H4 (cell line): ENCODE data around the gene INPP4B. TPM values are rescaled to one million over a fixed set of nuclear protein-coding genes. Genes with fewer than 3 reads are reported as not detected.
"Not testable (repeated sequence)": the region's sequence is repeated elsewhere in the genome, so short reads cannot be mapped to it uniquely, and the experiment has no call there.

Source experiments
- DNase-seq: peaks from one replicate; pipeline ENCODE4 v3.0.0-alpha.2; 2015; ENCODE audit warnings: low spot score
- total RNA-seq: library from RNA; depleted of rRNA; stranded (reverse); fragments of >200 nt; shearing (Covaris generic); gene quantifications from 2 replicates; pipeline ENCODE4 v1.2.3, GENCODE V29; 2014

The INPP4B gene
- total RNA-seq, 1 experiment from 2014 or later = 8.0 TPM

- no peak for DNase-seq
These were observed 160.0 kb downstream of the INPP4B start for GRCh38 chr4:142686081-142686480.

GRCh38 chr4:142683997-142684396 lies 162.1 kb downstream of the INPP4B start:
- peak; percentile 76 for DNase-seq

GRCh38 chr4:142683503-142683902 lies 162.6 kb downstream of the INPP4B start:
- DNase-seq = peak; percentile 5

- no peak for DNase-seq
These were observed 174.6 kb downstream of the INPP4B start for GRCh38 chr4:142671516-142671915.

GRCh38 chr4:142663828-142664227 lies 182.3 kb downstream of the INPP4B start:
- DNase-seq = no peak

GRCh38 chr4:142660728-142661127 lies 185.4 kb downstream of the INPP4B start:
- no peak for DNase-seq

- DNase-seq = no peak
These were observed 189.9 kb downstream of the INPP4B start for GRCh38 chr4:142656178-142656577.

- DNase-seq = no peak
These were observed 197.7 kb downstream of the INPP4B start for GRCh38 chr4:142648378-142648777.

- DNase-seq = no peak
These were observed 200.5 kb downstream of the INPP4B start for GRCh38 chr4:142645475-142646108.

GRCh38 chr4:142644628-142645027 lies 201.5 kb downstream of the INPP4B start:
- not testable (repeated sequence) for DNase-seq

- DNase-seq = no peak
These were observed 208.5 kb downstream of the INPP4B start for GRCh38 chr4:142637614-142638013.

GRCh38 chr4:142631836-142632235 lies 214.3 kb downstream of the INPP4B start:
- no peak for DNase-seq

- peak; percentile 9 for DNase-seq
These were observed 230.8 kb downstream of the INPP4B start for GRCh38 chr4:142615324-142615665.

GRCh38 chr4:142614621-142615323 lies 231.3 kb downstream of the INPP4B start:
- DNase-seq = peak; percentile 8

GRCh38 chr4:142607976-142608375 lies 238.1 kb downstream of the INPP4B start:
- no peak for DNase-seq

GRCh38 chr4:142600952-142601351 lies 245.1 kb downstream of the INPP4B start:
- DNase-seq = no peak

- no peak for DNase-seq
These were observed 248.0 kb downstream of the INPP4B start for GRCh38 chr4:142598132-142598531.

- no peak for DNase-seq
These were observed 249.5 kb downstream of the INPP4B start for GRCh38 chr4:142596595-142596994.

- DNase-seq = no peak
These were observed 250.0 kb downstream of the INPP4B start for GRCh38 chr4:142596121-142596520.

GRCh38 chr4:142595222-142595871 lies 250.8 kb downstream of the INPP4B start:
- no peak for DNase-seq

GRCh38 chr4:142585411-142585810 lies 260.7 kb downstream of the INPP4B start:
- no peak for DNase-seq

- DNase-seq = no peak
These were observed 262.4 kb downstream of the INPP4B start for GRCh38 chr4:142583708-142584107.

GRCh38 chr4:142582340-142582739 lies 263.8 kb downstream of the INPP4B start:
- no peak for DNase-seq
